A673 (cell line): ENCODE measurements around the gene TRIM14. TPM values are rescaled to one million over a fixed set of nuclear protein-coding genes. Genes with fewer than 3 reads are reported as not detected.

Experiments used
- BruUV-seq: library from RNA; stranded (reverse); fragments of 400-500 nt; replicated peaks from 2 replicates; lab custom pipeline; 2021; lab: Mats Ljungman, UMichigan
- CTCF ChIA-PET: fragments of 300-600 bp; sonication (Branson Sonifier 250); formaldehyde crosslinking; loops from one replicate; lab custom pipeline; 2022; ENCODE audit warnings: antibody characterized with exemption; lab: Charles Lee
- POLR2A ChIA-PET: fragments of 300-600 bp; sonication (Branson Sonifier 250); formaldehyde crosslinking; loops from one replicate; lab custom pipeline; 2022; ENCODE audit warnings: antibody characterized with exemption; ENCODE audit not compliant: low non-redundant PET; lab: Charles Lee
- DNase-seq: peaks from one replicate; pipeline ENCODE4 v3.0.0-alpha.2; 2015; ENCODE audit warnings: low spot score
- H3K27ac ChIP-seq: fragments of 200-600 bp; sonication (generic); 2 replicates; pipeline ENCODE4 v1.5.1; 2016; ENCODE audit warnings: mixed run types, low read depth, mild to moderate bottlenecking, mixed read lengths, antibody characterized with exemption, low read length; ENCODE audit not compliant: poor library complexity, severe bottlenecking
- H3K27me3 ChIP-seq: fragments of 200-600 bp; sonication (generic); replicated peaks from 2 replicates; pipeline ENCODE4 v1.6.1; 2017; ENCODE audit warnings: mixed run types, low read depth, mild to moderate bottlenecking, mixed read lengths, antibody characterized with exemption, low read length; ENCODE audit not compliant: insufficient read depth, poor library complexity
- H3K36me3 ChIP-seq: fragments of 200-600 bp; sonication (generic); 2 replicates; pipeline ENCODE4 v1.6.1; 2016; ENCODE audit warnings: mixed run types, mild to moderate bottlenecking, mixed read lengths, antibody characterized with exemption, low read length; ENCODE audit not compliant: insufficient read depth, poor library complexity, severe bottlenecking
- H3K4me1 ChIP-seq: fragments of 200-600 bp; sonication (generic); 2 replicates; pipeline ENCODE4 v1.6.1; 2017; ENCODE audit warnings: mixed run types, mild to moderate bottlenecking, mixed read lengths, antibody characterized with exemption, low read length; ENCODE audit not compliant: insufficient read depth, poor library complexity, severe bottlenecking
- H3K4me3 ChIP-seq: fragments of 200-600 bp; sonication (generic); 2 replicates; pipeline ENCODE4 v1.5.1; 2016; ENCODE audit warnings: low read depth, mixed run types, mild to moderate bottlenecking, mixed read lengths, low read length; ENCODE audit not compliant: poor library complexity, severe bottlenecking
- H3K9me3 ChIP-seq: fragments of 200-600 bp; sonication (generic); 2 replicates; pipeline ENCODE4 v1.6.1; 2016; ENCODE audit warnings: mixed run types, low read depth, mild to moderate bottlenecking, mixed read lengths, antibody characterized with exemption, low read length; ENCODE audit not compliant: poor library complexity, severe bottlenecking
- EZH2 ChIP-seq: fragments of 200-600 bp; sonication (generic); IDR thresholded peaks from 2 replicates; pipeline ENCODE4 v1.6.1; 2017; ENCODE audit warnings: borderline replicate concordance, low read depth, mild to moderate bottlenecking, mixed read lengths, antibody characterized with exemption, low read length; ENCODE audit not compliant: poor library complexity, severe bottlenecking
- intact Hi-C: fragments of 100-400 bp; cut with micrococcal nuclease; formaldehyde crosslinking; loops from one replicate; pipeline ENCODE4 v1.10.0; 2022; ENCODE audit not compliant: unreplicated experiment
- total RNA-seq: library from RNA; stranded (reverse); gene quantifications from 2 replicates; pipeline ENCODE4 v1.2.3, GENCODE V29; 2021
- TF ChIP-seq, protein P1 (sequence below): fragments of 300-800, 200-600 bp; sonication (generic); conservative IDR thresholded peaks from 2 replicates; pipeline ENCODE4 v1.5.1; 2017; ENCODE audit warnings: low read depth, mild to moderate bottlenecking, antibody characterized with exemption, low read length, moderate library complexity, mixed read lengths

The TRIM14 gene
- total RNA-seq, 1 experiment from 2014 or later: 3.8 TPM

DNA sequence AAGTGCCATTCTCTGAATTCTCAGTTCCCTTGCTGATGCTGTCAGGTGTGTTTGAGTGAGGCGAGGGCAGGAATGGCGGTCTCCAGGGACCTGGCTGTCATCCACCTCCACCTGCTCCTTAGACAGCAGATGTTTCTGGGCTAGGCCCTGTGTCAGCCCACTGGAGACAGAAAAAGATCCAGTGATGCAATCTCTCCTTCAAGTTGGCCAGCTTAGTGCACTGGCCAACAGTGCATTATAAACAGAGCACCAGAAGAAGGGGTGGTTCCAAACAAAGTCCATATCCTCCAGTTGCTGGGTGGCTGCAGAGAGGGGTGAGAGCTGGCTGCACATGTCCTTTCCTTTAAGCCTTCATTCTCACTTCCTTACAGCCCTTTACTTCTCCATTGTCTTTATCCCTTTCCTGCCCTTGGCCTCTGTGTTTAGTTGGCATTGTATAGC lies 35.9 kb downstream of the TRIM14 start:
- BruUV-seq: no TSS peak
- Histone ChIP-seq H3K36me3 (peaks cover 10% of the 10 kb centered on the region), H3K27ac (no peak overlapping the region), H3K4me3 (no peak overlapping the region), H3K9me3 (no peaks in the 10 kb centered on the region), H3K27me3 (no peaks in the 10 kb centered on the region), H3K4me1 (peaks cover 4% of the 10 kb centered on the region)
- ChIA-PET POLR2A (no interaction called here), CTCF (no interaction called here)
- intact Hi-C loops: no loop called here
- no peak for TF ChIP-seq EZH2
- TF ChIP-seq, protein P1, sequence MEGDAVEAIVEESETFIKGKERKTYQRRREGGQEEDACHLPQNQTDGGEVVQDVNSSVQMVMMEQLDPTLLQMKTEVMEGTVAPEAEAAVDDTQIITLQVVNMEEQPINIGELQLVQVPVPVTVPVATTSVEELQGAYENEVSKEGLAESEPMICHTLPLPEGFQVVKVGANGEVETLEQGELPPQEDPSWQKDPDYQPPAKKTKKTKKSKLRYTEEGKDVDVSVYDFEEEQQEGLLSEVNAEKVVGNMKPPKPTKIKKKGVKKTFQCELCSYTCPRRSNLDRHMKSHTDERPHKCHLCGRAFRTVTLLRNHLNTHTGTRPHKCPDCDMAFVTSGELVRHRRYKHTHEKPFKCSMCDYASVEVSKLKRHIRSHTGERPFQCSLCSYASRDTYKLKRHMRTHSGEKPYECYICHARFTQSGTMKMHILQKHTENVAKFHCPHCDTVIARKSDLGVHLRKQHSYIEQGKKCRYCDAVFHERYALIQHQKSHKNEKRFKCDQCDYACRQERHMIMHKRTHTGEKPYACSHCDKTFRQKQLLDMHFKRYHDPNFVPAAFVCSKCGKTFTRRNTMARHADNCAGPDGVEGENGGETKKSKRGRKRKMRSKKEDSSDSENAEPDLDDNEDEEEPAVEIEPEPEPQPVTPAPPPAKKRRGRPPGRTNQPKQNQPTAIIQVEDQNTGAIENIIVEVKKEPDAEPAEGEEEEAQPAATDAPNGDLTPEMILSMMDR: no peak
- DNase-seq: no peak

DNA sequence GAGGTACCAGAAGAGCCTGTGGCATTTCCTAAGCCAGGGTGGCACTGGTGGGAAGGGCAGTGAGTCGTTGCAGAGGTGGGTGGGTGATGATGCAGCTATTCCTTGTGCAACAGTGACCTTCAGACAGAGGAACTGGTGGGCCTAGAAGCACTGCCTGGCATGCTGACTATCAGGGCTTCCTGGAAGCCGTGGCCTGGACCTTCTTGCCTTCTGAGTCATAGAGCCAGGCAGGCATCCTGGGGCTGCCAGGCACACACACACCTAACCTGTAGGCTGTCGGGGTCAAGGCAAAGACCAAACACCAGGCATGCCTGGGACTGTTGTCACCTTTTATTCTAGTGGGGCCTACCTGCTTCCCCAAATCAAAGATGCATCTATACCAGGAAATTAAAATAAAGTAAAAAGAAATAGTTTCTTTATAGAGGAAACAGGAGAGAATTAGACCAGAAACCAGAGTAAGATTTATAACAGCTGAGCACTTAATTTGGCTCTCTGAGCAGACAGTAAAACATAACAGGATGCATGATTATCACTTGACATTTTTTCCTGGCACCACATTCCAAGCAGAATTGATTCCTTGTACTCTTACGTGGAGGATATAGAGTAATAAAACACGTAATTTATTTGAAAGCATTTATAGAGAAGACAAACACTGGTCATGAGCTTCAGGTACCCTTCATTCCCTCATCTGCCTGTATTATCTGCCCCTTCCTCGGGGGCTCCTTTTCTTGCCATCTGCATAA lies 37.4 kb downstream of the TRIM14 start:
- CTCF ChIA-PET: no interaction called here
- no peaks in the 10 kb centered on the region for H3K9me3 ChIP-seq
- no peaks in the 10 kb centered on the region for H3K4me1 ChIP-seq
- no peak for DNase-seq
- no peak overlapping the region for H3K27ac ChIP-seq
- no peak for TF ChIP-seq EZH2
- TF ChIP-seq, protein P1: no peak
- intact Hi-C loops: no loop called here
- H3K4me3 ChIP-seq: no peak overlapping the region
- BruUV-seq: no TSS peak
- no peaks in the 10 kb centered on the region for H3K27me3 ChIP-seq
- peaks cover 10% of the 10 kb centered on the region for H3K36me3 ChIP-seq
- POLR2A ChIA-PET: no interaction called here

DNA sequence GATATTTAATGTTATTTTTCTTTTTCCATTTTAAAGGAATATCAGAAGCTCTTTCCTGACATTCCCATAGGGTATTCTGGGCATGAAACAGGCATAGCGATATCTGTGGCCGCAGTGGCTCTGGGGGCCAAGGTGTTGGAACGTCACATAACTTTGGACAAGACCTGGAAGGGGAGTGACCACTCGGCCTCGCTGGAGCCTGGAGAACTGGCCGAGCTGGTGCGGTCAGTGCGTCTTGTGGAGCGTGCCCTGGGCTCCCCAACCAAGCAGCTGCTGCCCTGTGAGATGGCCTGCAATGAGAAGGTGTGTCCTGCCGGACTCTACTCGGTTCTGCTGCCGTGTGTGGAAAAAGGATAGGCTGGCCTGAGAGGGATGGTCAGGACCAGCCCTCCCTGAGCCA lies 38.2 kb downstream of the TRIM14 start:
- Histone ChIP-seq H3K4me1 (no peaks in the 10 kb centered on the region), H3K9me3 (no peaks in the 10 kb centered on the region), H3K27me3 (no peaks in the 10 kb centered on the region), H3K4me3 (no peak overlapping the region), H3K27ac (no peak overlapping the region), H3K36me3 (peaks cover 10% of the 10 kb centered on the region)
- intact Hi-C loops: no loop called here
- TF ChIP-seq EZH2: no peak
- TF ChIP-seq, protein P1: no peak
- no peak for DNase-seq
- ChIA-PET POLR2A (no interaction called here), CTCF (no interaction called here)
- BruUV-seq: no TSS peak
